HG02623 (cell line): ENCODE results near the gene OR5H2.
"Not testable (repeated sequence)": the region's sequence is repeated elsewhere in the genome, so short reads cannot be mapped to it uniquely, and the experiment has no call there.

Experiments
- ATAC-seq: cut with Tn5 transposase; IDR thresholded peaks from one replicate; pipeline ENCODE4 v1.9.1; 2021; ENCODE audit warnings: moderate library complexity; ENCODE audit not compliant: unreplicated experiment

The OR5H2 gene

GRCh38 chr3:98282205-98282604, at the start of gene OR5H2:
OR5H2 (plus strand) TSS chr3:98282505; CDS start chr3:98282903, 398 bp downstream.
- no peak for ATAC-seq

DNA sequence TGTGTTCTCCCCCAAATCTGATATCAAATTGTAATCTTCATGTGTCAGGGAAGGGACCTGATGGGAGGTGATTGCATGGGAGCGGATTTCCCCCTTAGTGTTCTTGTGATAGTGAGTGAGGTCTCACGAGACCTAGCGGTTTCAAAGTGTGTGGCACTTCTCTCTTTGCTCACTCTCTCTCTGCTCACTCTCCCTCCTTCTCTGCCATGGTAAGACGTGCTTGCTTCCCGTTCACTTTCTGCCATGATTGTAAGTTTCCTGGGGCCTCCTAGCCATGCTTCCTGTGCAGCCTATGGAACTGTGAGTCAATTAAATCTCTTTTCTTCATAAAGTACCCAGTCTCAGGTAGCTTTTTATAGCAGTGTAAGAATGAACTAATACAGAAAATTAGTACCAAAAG, 48.8 kb upstream of the OR5H2 start:
- ATAC-seq: no peak

DNA sequence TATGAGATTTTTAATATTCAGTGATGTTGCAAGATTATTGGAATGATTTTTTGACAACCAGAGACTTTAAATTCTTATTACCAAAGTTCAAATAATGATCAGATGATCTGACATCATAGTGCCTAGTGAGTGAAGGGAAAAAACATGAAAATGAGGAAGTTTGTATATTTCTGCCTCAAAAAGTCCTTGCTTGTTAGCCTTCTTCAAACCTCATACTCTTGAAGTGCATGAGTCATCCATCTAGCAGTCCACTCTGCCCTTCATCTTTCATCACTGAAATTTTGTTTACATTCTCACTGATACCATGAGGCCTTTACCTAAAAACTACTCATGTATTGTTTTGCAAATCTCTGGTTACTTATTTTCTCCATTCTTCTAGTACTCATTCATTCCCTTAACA, 42.2 kb upstream of the OR5H2 start:
- no peak for ATAC-seq

DNA sequence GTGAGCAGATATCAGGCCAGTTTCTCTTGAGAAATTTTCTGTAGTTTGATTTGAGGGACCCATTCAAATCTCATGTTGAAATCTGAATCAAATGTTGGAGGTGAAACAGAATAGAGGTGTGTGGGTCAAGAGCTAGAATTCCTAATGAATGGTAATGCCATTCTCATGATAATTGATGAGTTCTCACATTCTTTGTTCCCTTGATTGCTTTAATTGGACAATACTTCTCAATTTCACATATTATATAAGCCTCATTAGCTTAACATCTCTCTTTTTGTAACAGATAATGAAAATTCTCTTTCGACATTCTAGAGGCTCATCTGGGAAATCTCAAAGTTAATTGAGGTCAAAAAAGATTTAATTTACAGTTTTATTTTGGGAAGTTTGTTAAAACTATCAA, 40.1 kb upstream of the OR5H2 start:
- no peak for ATAC-seq

- ATAC-seq: no peak
Observed at GRCh38 chr3:98243843-98244242, 38.5 kb upstream of the OR5H2 start.

DNA sequence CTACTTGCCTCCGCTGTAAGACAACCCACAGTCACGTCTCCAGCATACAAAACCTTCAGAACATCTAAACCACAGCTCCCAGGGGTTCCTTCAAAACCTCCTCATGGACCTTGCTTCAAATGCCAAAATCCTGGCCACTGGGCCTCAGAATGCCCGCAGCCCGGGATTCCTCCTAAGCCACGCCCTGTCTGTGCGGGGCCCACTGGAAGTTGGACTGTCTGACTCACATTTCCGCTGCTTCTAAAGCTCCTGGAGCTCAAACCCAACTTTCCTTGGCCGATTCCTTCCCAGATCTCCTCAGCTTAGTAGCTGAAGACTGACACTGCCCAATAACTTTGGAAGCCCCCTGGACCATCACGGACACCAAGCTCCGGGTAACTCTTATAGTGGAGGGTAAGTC, 36.2 kb upstream of the OR5H2 start:
- ATAC-seq: no peak

GRCh38 chr3:98256026-98256425, 26.3 kb upstream of the OR5H2 start:
- ATAC-seq: not testable (repeated sequence)

DNA sequence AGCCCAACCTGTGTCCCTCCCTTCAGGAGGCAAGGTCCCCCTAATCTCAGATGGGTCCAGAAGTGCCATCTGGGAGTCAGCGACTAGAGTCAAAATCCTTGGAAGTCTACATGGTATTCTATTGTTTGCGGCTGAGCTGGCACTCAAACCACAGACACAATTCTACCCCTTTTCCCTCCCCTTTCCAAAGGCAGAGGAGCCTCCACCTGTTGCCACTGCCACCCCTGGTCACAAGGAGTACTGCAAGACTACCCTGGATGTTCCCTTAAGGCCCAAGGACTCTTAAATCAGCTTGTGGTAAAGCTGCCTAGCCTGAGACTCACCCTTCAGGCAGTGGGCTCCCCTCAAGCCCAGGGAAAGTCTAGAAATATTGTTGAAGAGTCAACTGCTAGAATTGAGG, 22.6 kb upstream of the OR5H2 start:
- ATAC-seq: no peak

DNA sequence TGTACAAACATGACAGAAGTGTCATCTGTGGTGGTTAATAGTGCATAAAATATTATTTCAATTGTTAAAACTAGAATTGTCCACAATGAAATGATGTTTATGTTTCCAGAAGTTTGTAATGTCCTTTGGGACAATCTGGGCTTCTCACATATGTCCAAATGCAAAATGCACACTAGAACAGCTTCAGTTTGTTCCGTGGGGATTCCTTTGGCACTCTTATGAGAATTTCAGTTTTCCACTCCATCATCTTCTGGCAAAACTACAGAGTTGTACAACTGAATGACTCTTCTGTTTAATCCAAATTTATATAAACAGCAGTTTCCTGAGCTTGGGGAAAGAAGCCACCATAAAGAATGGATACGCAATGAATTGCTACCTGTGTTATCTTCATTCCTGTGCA, 20.3 kb upstream of the OR5H2 start:
- ATAC-seq: no peak

- ATAC-seq: no peak
Observed at GRCh38 chr3:98263944-98264343, 18.4 kb upstream of the OR5H2 start, which contains the start of gene OR5H6. OR5H6 (plus strand) TSS chr3:98264244; CDS start chr3:98264333, 89 bp downstream.

GRCh38 chr3:98269846-98270245, 12.5 kb upstream of the OR5H2 start:
- no peak for ATAC-seq

DNA sequence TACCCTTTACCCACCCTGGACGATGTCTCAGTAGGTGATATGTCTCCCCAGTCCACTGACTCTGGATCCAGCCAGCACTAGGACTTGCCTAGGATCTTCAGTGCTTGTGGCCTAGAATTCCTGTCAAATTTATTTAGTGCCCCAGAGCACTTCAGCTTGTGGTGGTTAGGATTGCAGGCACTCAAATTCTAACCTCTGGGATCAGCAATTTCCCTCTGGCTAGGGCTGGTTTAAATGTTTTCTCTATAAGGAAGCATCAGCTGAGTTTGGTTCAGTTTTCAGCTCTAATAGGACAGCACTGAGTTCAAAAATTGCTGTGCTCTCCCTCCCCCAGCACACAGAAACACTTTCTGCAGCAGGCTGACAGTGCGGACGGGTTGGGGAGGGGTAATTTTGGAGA, 10.2 kb upstream of the OR5H2 start:
- no peak for ATAC-seq

GRCh38 chr3:98274914-98275313, 7.4 kb upstream of the OR5H2 start:
- no peak for ATAC-seq

DNA sequence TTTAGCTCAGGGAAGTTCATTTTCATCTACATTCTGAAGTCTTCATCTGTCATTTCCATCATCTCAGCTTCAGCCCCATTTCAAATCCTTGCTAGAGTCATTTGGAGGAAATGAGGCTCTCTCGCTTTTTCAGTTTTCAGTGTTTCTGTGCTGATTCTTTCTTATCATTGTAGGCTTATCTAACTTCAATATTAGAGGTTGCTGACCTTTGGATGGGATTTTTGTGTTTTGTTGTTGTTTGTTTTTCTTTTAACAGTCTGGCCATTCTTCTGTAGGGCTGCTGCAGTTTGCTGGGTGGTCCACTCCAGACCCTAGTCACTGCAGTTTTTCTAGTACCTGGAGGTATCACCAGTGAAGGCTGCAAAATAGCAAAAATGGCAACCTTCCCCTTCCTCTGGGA, 8.6 kb downstream of the OR5H2 start:
- no peak for ATAC-seq

GRCh38 chr3:98291332-98291957, 9.1 kb downstream of the OR5H2 start:
- no peak for ATAC-seq

DNA sequence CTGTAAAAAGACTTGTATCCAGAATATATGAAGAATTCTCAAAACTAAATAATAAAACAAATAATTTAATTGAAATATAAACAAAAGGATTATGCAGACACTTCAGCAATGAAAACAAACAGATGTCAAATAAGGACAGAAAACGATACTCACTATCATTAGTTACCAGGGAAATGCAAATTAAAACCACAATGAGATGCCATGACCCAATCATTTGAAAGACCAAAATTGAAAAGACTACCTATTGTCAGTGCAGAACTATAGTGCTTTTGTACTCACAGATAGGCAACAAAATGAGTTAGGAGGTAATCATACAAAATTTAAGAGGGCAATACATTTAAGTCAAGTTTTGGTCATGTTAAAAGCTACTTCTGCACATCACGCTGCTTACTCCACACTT, 39.8 kb downstream of the OR5H2 start:
- ATAC-seq: no peak

DNA sequence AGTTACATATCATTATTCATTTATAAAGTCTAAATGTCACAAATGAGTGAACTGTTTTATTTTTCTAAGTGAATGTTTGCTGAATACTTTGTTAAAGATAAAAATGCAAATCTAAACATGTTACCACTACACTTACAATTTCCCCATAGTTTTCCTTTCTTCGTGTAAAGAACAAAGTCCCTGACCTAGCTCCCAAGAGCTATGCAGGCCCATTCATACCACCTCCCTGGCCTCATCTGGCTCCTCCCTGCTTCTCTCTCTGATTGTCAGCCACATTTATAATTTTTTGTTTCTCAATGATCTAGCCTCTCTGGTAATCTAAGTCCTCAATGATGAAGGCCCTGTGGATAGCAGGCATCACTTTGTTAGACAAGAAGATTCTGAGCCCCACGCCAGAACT, 40.4 kb downstream of the OR5H2 start:
- no peak for ATAC-seq

- no peak for ATAC-seq
Observed at GRCh38 chr3:98323425-98323824, 41.1 kb downstream of the OR5H2 start.

DNA sequence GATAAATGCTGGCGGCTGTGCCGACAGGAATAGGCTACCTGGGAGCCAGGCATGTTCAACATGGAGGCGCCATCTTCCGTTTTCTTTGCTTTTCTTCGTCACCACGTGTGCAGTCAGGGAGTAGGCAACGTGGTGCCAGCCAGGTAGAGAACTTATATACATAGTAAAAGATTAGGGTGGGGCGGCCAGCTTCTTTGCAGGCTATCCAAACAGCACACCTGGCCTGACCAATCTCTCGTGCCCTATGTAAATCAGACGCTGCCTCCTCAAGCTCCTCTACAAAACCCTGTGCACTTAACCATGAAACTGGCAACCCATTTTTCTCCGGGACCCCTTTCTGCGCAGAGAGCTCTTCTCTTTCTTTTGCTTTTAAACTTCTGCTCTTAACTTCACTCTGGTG, 42.8 kb downstream of the OR5H2 start:
- no peak for ATAC-seq

- ATAC-seq: no peak
Observed at GRCh38 chr3:98326105-98326893, 44.0 kb downstream of the OR5H2 start.

- peak; percentile 46 for ATAC-seq
Observed at GRCh38 chr3:98326945-98327344, 44.6 kb downstream of the OR5H2 start.

GRCh38 chr3:98328933-98329332, 46.6 kb downstream of the OR5H2 start:
- ATAC-seq: no peak
